ENCODE data around the gene MT1M.
A peak's percentile ranks its signal among the peaks of the same experiment; 100 is the strongest.
"Not testable (repeated sequence)": the region's sequence is repeated elsewhere in the genome, so short reads cannot be mapped to it uniquely, and the experiment has no call there.

Gene MT1M

GRCh38 chr16:56653218-56653617 lies 20.8 kb downstream of the MT1M start:
- no peaks in the 10 kb centered on the region for H3K36me3 ChIP-seq (ENCODE audit: control insufficient read depth, insufficient read depth, low read length)
- no peak overlapping the region for H3K9ac ChIP-seq (ENCODE audit: low read length)
- no peak overlapping the region for H3K27ac ChIP-seq (ENCODE audit: low read depth, low read length)
- no peak overlapping the region for H3K4me3 ChIP-seq (ENCODE audit: low read depth, low read length)
- H3K4me1 ChIP-seq (ENCODE audit: control insufficient read depth, insufficient read depth, low read length) = peaks cover 4% of the 10 kb centered on the region; the same call in 1 of the 2 replicates
- no peaks in the 10 kb centered on the region for H3K9me3 ChIP-seq (ENCODE audit: control insufficient read depth, insufficient read depth, low read depth, low read length)
- H3K27me3 ChIP-seq (ENCODE audit: control insufficient read depth, insufficient read depth, low read length) = peaks cover 62% of the 10 kb centered on the region

GRCh38 chr16:56657555-56658326 lies 25.3 kb downstream of the MT1M start, which contains the start of gene MT1F:
Gene MT1F (plus strand): TSS chr16:56657959. CDS start chr16:56658059, 100 bp downstream.
- Histone ChIP-seq H3K9me3 (ENCODE audit: control insufficient read depth, insufficient read depth, low read depth, low read length) (no peaks in the 10 kb centered on the region), H3K36me3 (ENCODE audit: control insufficient read depth, insufficient read depth, low read length) (no peaks in the 10 kb centered on the region), H3K4me3 (ENCODE audit: low read depth, low read length) (peak within 1 kb of the TSS; percentile 83), H3K4me1 (ENCODE audit: control insufficient read depth, insufficient read depth, low read length) (peaks cover 17% of the 10 kb centered on the region; the same call in 1 of the 2 replicates), H3K27ac (ENCODE audit: low read depth, low read length) (peak within 1 kb of the TSS; percentile 27; the same call in 1 of the 2 replicates), H3K27me3 (ENCODE audit: control insufficient read depth, insufficient read depth, low read length) (peaks cover 63% of the 10 kb centered on the region), H3K9ac (ENCODE audit: low read length) (peak within 1 kb of the TSS; percentile 92)

GRCh38 chr16:56658327-56658875 lies 25.9 kb downstream of the MT1M start:
- H3K36me3 ChIP-seq (ENCODE audit: control insufficient read depth, insufficient read depth, low read length) = no peaks in the 10 kb centered on the region
- peaks cover 64% of the 10 kb centered on the region for H3K27me3 ChIP-seq (ENCODE audit: control insufficient read depth, insufficient read depth, low read length)
- H3K27ac ChIP-seq (ENCODE audit: low read depth, low read length) = no peak overlapping the region; the same call in 1 of the 2 replicates
- H3K4me3 ChIP-seq (ENCODE audit: low read depth, low read length) = peak overlapping the region; percentile 83
- peaks cover 17% of the 10 kb centered on the region; the same call in 1 of the 2 replicates for H3K4me1 ChIP-seq (ENCODE audit: control insufficient read depth, insufficient read depth, low read length)
- H3K9ac ChIP-seq (ENCODE audit: low read length) = peak overlapping the region; percentile 92
- no peaks in the 10 kb centered on the region for H3K9me3 ChIP-seq (ENCODE audit: control insufficient read depth, insufficient read depth, low read depth, low read length)

- Histone ChIP-seq H3K4me1 (ENCODE audit: control insufficient read depth, insufficient read depth, low read length) (peaks cover 21% of the 10 kb centered on the region; the same call in 1 of the 2 replicates), H3K36me3 (ENCODE audit: control insufficient read depth, insufficient read depth, low read length) (no peaks in the 10 kb centered on the region), H3K27me3 (ENCODE audit: control insufficient read depth, insufficient read depth, low read length) (peaks cover 99% of the 10 kb centered on the region), H3K4me3 (ENCODE audit: low read depth, low read length) (peak overlapping the region; percentile 64), H3K27ac (ENCODE audit: low read depth, low read length) (no peak overlapping the region), H3K9ac (ENCODE audit: low read length) (peak overlapping the region; percentile 61), H3K9me3 (ENCODE audit: control insufficient read depth, insufficient read depth, low read depth, low read length) (no peaks in the 10 kb centered on the region)
Observed at GRCh38 chr16:56662357-56663354, 30.2 kb downstream of the MT1M start.

- Histone ChIP-seq H3K4me3 (ENCODE audit: low read depth, low read length) (no peak overlapping the region), H3K9ac (ENCODE audit: low read length) (no peak overlapping the region), H3K27me3 (ENCODE audit: control insufficient read depth, insufficient read depth, low read length) (peaks cover 100% of the 10 kb centered on the region), H3K4me1 (ENCODE audit: control insufficient read depth, insufficient read depth, low read length) (peaks cover 26% of the 10 kb centered on the region), H3K36me3 (ENCODE audit: control insufficient read depth, insufficient read depth, low read length) (no peaks in the 10 kb centered on the region), H3K27ac (ENCODE audit: low read depth, low read length) (no peak overlapping the region), H3K9me3 (ENCODE audit: control insufficient read depth, insufficient read depth, low read depth, low read length) (no peaks in the 10 kb centered on the region)
Observed at GRCh38 chr16:56664506-56664905, 32.0 kb downstream of the MT1M start.

- not testable (repeated sequence) for H3K27ac ChIP-seq (ENCODE audit: low read depth, low read length); H3K4me3 ChIP-seq (ENCODE audit: low read depth, low read length); H3K36me3 ChIP-seq (ENCODE audit: control insufficient read depth, insufficient read depth, low read length); H3K9ac ChIP-seq (ENCODE audit: low read length); H3K9me3 ChIP-seq (ENCODE audit: control insufficient read depth, insufficient read depth, low read depth, low read length)
- Histone ChIP-seq H3K27me3 (ENCODE audit: control insufficient read depth, insufficient read depth, low read length) (peaks cover 100% of the 10 kb centered on the region), H3K4me1 (ENCODE audit: control insufficient read depth, insufficient read depth, low read length) (peaks cover 35% of the 10 kb centered on the region)
Observed at GRCh38 chr16:56665286-56666261, 33.1 kb downstream of the MT1M start.

- Histone ChIP-seq H3K36me3 (ENCODE audit: control insufficient read depth, insufficient read depth, low read length) (no peaks in the 10 kb centered on the region), H3K27me3 (ENCODE audit: control insufficient read depth, insufficient read depth, low read length) (peaks cover 99% of the 10 kb centered on the region), H3K27ac (ENCODE audit: low read depth, low read length) (no peak within 1 kb of the TSS), H3K9me3 (ENCODE audit: control insufficient read depth, insufficient read depth, low read depth, low read length) (no peaks in the 10 kb centered on the region), H3K4me1 (ENCODE audit: control insufficient read depth, insufficient read depth, low read length) (peaks cover 30% of the 10 kb centered on the region), H3K4me3 (ENCODE audit: low read depth, low read length) (peak within 1 kb of the TSS; percentile 51), H3K9ac (ENCODE audit: low read length) (peak within 1 kb of the TSS; percentile 77)
Observed at GRCh38 chr16:56667581-56668571, 35.4 kb downstream of the MT1M start, which contains the start of gene MT1G. Gene MT1G (minus strand): TSS chr16:56668065. CDS start chr16:56667993, 72 bp downstream.

GRCh38 chr16:56669005-56669839 lies 36.8 kb downstream of the MT1M start, which contains the start of gene MT1H:
Gene MT1H (plus strand): TSS chr16:56669814. CDS start chr16:56669885, 71 bp downstream.
- Histone ChIP-seq H3K4me1 (ENCODE audit: control insufficient read depth, insufficient read depth, low read length) (peaks cover 36% of the 10 kb centered on the region), H3K9me3 (ENCODE audit: control insufficient read depth, insufficient read depth, low read depth, low read length) (no peaks in the 10 kb centered on the region), H3K27me3 (ENCODE audit: control insufficient read depth, insufficient read depth, low read length) (peaks cover 96% of the 10 kb centered on the region), H3K27ac (ENCODE audit: low read depth, low read length) (no peak within 1 kb of the TSS), H3K4me3 (ENCODE audit: low read depth, low read length) (peak within 1 kb of the TSS; percentile 49), H3K36me3 (ENCODE audit: control insufficient read depth, insufficient read depth, low read length) (no peaks in the 10 kb centered on the region), H3K9ac (ENCODE audit: low read length) (peak within 1 kb of the TSS; percentile 63)

All from HUES6 (cell line).